GM19193 (cell line): Measurements from ENCODE around the gene WBP2NL.

Experiments
- POLR2A ChIP-seq: IDR thresholded peaks from 4 replicates; pipeline ENCODE4 v1.6.1; 2011; ENCODE audit not compliant: insufficient read depth, insufficient read length; ENCODE audit errors: extremely low read depth

Gene WBP2NL

DNA sequence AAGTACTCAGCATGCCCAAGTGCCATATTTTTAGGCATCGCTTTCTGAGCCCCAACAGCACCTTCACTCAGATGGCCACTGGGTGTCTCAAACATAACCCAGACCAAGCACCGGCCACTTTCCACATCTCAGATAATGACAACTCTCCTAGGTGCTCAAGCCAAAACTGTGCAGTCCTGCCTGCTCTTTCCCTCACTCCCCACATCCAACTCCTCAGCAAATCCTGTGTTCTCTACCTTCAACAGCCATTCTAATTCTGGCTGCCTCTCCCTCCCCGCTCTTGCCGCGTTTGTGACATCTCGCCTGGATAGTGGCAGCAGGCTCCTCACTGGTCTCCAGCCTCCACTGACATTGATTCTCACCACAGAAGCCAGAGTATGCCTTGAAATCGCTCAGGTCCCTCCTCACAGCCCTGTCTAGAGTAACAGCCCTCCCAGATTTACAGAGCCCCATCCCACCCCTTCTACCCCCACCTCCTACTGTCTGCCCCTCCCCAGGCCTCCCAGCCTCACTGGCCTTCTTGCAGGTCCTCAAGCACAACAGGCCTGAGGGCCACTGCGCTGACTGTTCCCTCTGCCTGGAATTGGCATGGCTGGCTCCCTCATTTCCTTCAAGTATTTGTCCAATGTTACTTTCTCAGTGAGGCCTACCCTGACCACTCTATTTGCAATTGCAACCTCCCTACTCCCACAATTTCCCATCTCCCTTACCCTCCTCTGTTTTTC lies 74.2 kb downstream of the WBP2NL start:
- TF ChIP-seq POLR2A: no peak

DNA sequence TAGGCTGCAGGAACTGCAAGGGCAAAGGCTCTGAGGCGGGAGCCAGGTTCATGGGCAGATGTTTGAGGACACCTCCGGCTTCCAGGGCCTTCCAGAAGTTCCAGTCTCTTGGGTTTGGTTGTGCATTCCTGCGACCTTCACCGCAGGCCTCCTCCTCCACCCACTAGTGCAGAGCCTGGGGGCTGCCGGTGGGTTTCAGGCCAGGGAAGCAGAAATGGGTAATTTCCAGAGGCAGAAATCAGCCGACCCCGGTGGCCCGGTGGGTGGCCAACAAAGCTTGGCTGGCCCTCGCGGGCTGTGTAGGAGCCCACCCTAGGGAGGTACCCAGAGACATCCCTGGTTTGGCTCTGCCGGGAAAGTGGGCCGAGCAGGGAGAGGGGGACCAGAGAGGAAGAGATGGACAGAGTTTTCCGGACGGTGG lies 75.0 kb downstream of the WBP2NL start:
- TF ChIP-seq POLR2A: no peak

DNA sequence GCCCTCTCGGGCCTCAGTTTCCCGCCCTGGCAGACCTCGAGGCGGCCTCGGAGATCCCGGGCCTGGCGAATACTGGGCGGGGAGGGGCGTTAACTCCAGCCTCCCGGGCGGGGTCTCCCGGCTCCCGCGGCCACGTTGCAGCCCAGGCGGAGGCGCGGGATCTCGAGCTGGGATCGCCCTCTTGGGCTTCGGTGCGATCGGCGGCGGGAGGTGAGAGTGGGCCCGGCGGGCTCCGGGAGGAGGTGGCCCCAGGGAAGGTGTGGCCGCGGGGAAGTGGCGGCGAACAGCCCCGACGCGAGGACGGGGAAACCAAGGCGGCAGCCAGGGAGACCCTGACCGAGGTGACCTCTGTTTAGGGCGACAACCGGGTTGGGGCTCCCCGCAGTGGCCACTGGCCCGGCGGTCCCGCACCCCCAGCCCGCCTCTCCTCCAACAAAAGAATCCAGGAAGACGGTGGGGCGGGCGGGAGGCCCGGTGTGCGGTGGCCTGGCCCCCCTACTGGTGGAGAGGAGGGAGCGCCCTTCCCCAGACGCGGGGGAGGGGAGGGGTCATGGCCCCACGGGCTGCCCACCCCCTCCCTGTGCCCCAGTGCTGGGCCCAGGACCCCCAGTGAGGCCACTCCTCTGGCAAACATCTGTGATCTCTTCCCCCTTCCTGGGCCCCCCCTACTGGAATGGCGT lies 75.7 kb downstream of the WBP2NL start, which contains the start of gene PHETA2:
Gene PHETA2, plus strand, starts transcription at position 117 of the 680 bp plus-strand sequence. CDS start 3,046 bp downstream, outside the sequence.
- peak; percentile 35 for TF ChIP-seq POLR2A

DNA sequence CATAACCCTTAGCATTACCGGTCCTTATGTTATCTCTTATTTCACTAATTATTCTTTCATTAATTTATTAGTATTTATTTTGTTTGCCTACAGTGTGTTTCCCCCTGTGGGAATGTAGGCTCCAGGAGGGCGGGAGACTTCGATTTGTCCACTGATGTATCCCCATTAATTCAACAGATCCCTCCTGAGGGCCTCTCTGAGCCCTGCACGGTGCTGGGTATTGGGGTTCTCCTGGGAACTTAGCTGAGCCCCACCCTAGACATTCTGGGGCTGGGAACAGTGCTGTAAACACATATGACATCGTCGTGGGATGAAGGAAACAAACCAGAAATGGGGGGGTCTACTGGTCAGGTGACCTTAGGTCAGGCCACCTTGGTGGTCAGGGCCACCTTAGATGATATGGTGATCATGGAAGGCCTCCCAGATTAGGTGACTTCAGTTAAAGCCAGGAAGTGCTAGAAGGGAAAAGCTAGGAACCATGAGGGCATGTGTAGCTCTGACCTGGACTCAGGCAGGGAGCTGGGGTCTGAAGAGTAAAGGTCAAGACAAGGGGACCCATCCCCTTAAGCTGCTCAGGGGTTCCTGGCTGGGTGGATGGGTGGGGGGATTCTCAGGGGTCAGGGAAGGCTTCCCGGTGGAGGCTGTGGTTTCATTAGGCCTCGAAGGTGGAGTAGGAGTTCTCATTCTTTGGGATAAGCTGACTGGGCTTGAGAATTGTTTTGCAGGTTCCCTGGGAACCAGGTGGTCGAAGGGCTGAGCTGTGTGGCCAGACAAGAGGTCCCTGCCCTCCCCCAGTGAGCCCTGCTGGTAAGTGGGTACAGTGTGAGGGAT lies 76.5 kb downstream of the WBP2NL start:
- no peak for TF ChIP-seq POLR2A

DNA sequence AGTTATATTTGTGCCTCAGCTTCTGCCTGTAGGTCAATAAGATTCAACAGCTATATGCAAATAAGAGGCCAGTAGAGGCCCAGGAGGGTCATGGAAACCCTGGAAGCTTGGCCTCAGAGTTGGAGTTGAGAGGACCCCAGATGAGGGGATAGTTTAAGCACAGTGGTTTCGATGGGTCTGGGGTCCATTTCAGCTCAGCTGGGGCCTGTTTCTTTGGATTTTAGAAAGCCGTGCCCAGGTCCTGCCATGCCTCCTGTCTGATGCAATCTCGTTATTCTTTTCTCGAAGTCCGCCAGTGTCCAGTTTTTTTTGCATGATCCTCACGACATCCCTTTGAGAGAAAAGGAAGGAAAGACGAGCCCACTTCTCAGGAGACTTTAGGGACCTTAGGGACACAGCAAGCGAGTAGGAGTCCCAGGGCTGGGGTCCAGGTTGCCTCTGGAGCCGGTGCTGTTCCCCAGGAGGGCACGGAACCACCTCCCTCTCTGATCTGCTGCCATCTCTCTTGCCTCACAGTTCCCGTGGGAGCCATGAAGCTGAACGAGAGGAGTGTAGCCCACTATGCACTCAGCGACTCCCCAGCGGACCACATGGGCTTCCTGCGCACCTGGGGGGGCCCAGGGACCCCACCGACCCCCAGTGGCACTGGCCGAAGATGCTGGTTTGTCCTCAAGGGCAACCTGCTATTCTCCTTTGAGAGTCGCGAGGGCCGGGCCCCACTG lies 78.3 kb downstream of the WBP2NL start:
- TF ChIP-seq POLR2A: no peak

DNA sequence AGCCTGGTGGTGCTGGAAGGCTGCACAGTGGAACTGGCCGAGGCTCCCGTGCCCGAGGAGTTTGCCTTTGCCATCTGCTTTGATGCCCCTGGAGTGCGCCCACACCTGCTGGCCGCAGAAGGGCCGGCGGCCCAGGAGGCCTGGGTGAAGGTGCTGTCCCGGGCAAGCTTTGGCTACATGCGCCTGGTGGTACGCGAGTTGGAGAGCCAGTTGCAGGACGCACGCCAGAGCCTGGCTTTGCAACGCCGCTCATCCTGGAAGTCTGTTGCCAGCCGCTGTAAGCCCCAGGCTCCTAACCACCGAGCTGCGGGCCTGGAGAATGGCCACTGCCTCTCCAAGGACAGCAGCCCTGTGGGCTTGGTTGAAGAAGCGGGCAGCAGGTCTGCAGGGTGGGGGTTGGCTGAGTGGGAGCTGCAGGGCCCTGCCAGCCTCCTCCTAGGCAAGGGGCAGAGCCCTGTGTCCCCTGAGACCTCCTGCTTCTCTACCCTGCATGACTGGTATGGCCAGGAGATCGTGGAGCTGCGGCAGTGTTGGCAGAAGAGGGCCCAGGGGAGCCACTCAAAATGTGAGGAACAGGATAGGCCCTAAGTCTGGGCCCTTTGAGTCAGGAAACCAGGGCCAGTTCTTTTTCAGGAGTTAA lies 79.0 kb downstream of the WBP2NL start:
- TF ChIP-seq POLR2A: no peak
